WERI-Rb-1 (cell line): ENCODE results near the gene ERGIC3.

Experiments
- DNase-seq: peaks from one replicate; pipeline ENCODE4 v3.0.0-alpha.2; 2020
- H3K27ac ChIP-seq: fragments of 250-450 bp; sonication (Bioruptor Pico); 2 replicates; pipeline ENCODE4 v1.5.1; 2020; ENCODE audit warnings: mild to moderate bottlenecking, moderate library complexity
- H3K27me3 ChIP-seq: fragments of 250-450 bp; sonication (Bioruptor Pico); 2 replicates; pipeline ENCODE4 v1.5.1; 2021; ENCODE audit warnings: mild to moderate bottlenecking, low read depth, moderate library complexity; ENCODE audit not compliant: insufficient read depth, severe bottlenecking
- H3K36me3 ChIP-seq: fragments of 250-450 bp; sonication (Bioruptor Pico); 2 replicates; pipeline ENCODE4 v1.5.1; 2020; ENCODE audit warnings: mild to moderate bottlenecking, moderate library complexity
- H3K4me3 ChIP-seq: 2 replicates; pipeline ENCODE4 v1.5.1; 2011; ENCODE audit warnings: low read depth, mild to moderate bottlenecking, control low read depth, low read length
- H3K9me3 ChIP-seq: fragments of 250-450 bp; sonication (Bioruptor Pico); 2 replicates; pipeline ENCODE4 v1.5.1; 2021; ENCODE audit warnings: mild to moderate bottlenecking, moderate library complexity; ENCODE audit not compliant: severe bottlenecking
- CTCF ChIP-seq: IDR thresholded peaks from 2 replicates; pipeline ENCODE4 v1.5.1; 2011; ENCODE audit warnings: low read depth, mild to moderate bottlenecking, control low read depth, inconsistent platforms, low read length

ERGIC3 gene

GRCh38 chr20:35541783-35542662 lies at the start of gene ERGIC3:
Gene ERGIC3 (plus strand): TSS chr20:35542078. CDS start chr20:35542098, 20 bp downstream.
- TF ChIP-seq CTCF, result no peak
- peak; percentile 99 for DNase-seq
- Histone ChIP-seq H3K4me3 (peak within 1 kb of the TSS; percentile 84), H3K36me3 (peaks cover 26% of the 10 kb centered on the region), H3K27me3 (no peaks in the 10 kb centered on the region), H3K27ac (peak within 1 kb of the TSS; percentile 88), H3K9me3 (no peaks in the 10 kb centered on the region)

- DNase-seq, result no peak
- peaks cover 81% of the 10 kb centered on the region for H3K36me3 ChIP-seq
- no peak for TF ChIP-seq CTCF
- no peaks in the 10 kb centered on the region for H3K27me3 ChIP-seq
- no peaks in the 10 kb centered on the region for H3K9me3 ChIP-seq
- H3K4me3 ChIP-seq, result no peak overlapping the region
- no peak overlapping the region for H3K27ac ChIP-seq
Measured at GRCh38 chr20:35492352-35492751, 49.5 kb upstream of the ERGIC3 start.

GRCh38 chr20:35496481-35496880 lies 45.4 kb upstream of the ERGIC3 start:
- TF ChIP-seq CTCF, result no peak
- no peak for DNase-seq
- peaks cover 85% of the 10 kb centered on the region for H3K36me3 ChIP-seq

GRCh38 chr20:35497320-35497719 lies 44.6 kb upstream of the ERGIC3 start:
- peaks cover 88% of the 10 kb centered on the region for H3K36me3 ChIP-seq

More at GRCh38 chr20:35496481-35496880, 45.4 kb upstream of the ERGIC3 start:
- no peak overlapping the region for H3K4me3 ChIP-seq
- no peak overlapping the region for H3K27ac ChIP-seq
- no peaks in the 10 kb centered on the region for H3K27me3 ChIP-seq
- no peaks in the 10 kb centered on the region for H3K9me3 ChIP-seq

GRCh38 chr20:35497780-35498189 lies 44.1 kb upstream of the ERGIC3 start:
- Histone ChIP-seq H3K27me3 (no peaks in the 10 kb centered on the region), H3K9me3 (no peaks in the 10 kb centered on the region), H3K4me3 (no peak overlapping the region), H3K36me3 (peaks cover 88% of the 10 kb centered on the region), H3K27ac (no peak overlapping the region)
- DNase-seq, result no peak
- no peak for TF ChIP-seq CTCF

More at GRCh38 chr20:35497320-35497719, 44.6 kb upstream of the ERGIC3 start:
- H3K9me3 ChIP-seq, result no peaks in the 10 kb centered on the region
- no peak overlapping the region for H3K4me3 ChIP-seq
- no peaks in the 10 kb centered on the region for H3K27me3 ChIP-seq
- DNase-seq, result no peak
- no peak for TF ChIP-seq CTCF
- no peak overlapping the region for H3K27ac ChIP-seq
